GM23338 (cell line): Measurements from ENCODE around the gene KIRREL3. TPM values are rescaled to one million over a fixed set of nuclear protein-coding genes. Genes with fewer than 3 reads are reported as not detected.

Experiments
- ATAC-seq: fragments of 200-7000 bp; cut with Tn5 transposase; 3 replicates; pipeline ENCODE4 v1.9.1; 2020
- DNase-seq: peaks from one replicate; pipeline ENCODE4 v3.0.0-alpha.2; 2015; ENCODE audit warnings: low spot score
- H2AFZ ChIP-seq: fragments of 200-600 bp; sonication (generic); 2 replicates; pipeline ENCODE4 v1.8.0; 2016; ENCODE audit warnings: antibody characterized with exemption, mild to moderate bottlenecking, moderate library complexity
- H3F3A ChIP-seq: fragments of 200-600 bp; sonication (generic); replicated peaks from 2 replicates; pipeline ENCODE4 v1.8.0; 2017; ENCODE audit warnings: antibody characterized with exemption, mixed run types, low read depth
- H3K27ac ChIP-seq: fragments of 200-600 bp; sonication (generic); 2 replicates; pipeline ENCODE4 v1.6.1; 2016; ENCODE audit warnings: low read depth
- H3K27me3 ChIP-seq: fragments of 200-600 bp; sonication (generic); 2 replicates; pipeline ENCODE4 v1.8.0; 2016; ENCODE audit warnings: mild to moderate bottlenecking, mixed run types, moderate library complexity; ENCODE audit not compliant: insufficient read depth
- H3K36me3 ChIP-seq: fragments of 200-600 bp; sonication (generic); 2 replicates; pipeline ENCODE4 v1.8.0; 2016; ENCODE audit warnings: mild to moderate bottlenecking; ENCODE audit not compliant: insufficient read depth
- H3K4me1 ChIP-seq: fragments of 200-600 bp; sonication (generic); 2 replicates; pipeline ENCODE4 v1.8.0; 2016; ENCODE audit warnings: mild to moderate bottlenecking, moderate library complexity; ENCODE audit not compliant: insufficient read depth
- H3K4me2 ChIP-seq: fragments of 200-600 bp; sonication (generic); 2 replicates; pipeline ENCODE4 v1.7.1; 2017; ENCODE audit warnings: mixed run types
- H3K4me3 ChIP-seq: fragments of 200-600 bp; sonication (generic); 2 replicates; pipeline ENCODE4 v1.6.1; 2016; ENCODE audit warnings: mixed run types
- H3K79me2 ChIP-seq: fragments of 200-600 bp; sonication (generic); replicated peaks from 2 replicates; pipeline ENCODE4 v1.8.0; 2017; ENCODE audit warnings: mild to moderate bottlenecking; ENCODE audit not compliant: insufficient read depth
- H3K9me2 ChIP-seq: fragments of 200-600 bp; sonication (generic); 2 replicates; pipeline ENCODE4 v1.8.0; 2017; ENCODE audit not compliant: insufficient read depth
- H4K20me1 ChIP-seq: fragments of 200-600 bp; sonication (generic); replicated peaks from 2 replicates; pipeline ENCODE4 v1.8.0; 2017; ENCODE audit warnings: mild to moderate bottlenecking; ENCODE audit not compliant: insufficient read depth
- H3K27ac Mint-ChIP-seq: 2 replicates; pipeline ENCODE4 v1.8.0; 2020; ENCODE audit warnings: inconsistent platforms, mild to moderate bottlenecking, moderate library complexity, mixed read lengths
- H3K27me3 Mint-ChIP-seq: 3 replicates; pipeline ENCODE4 v1.8.0; 2022; ENCODE audit warnings: low read depth, mild to moderate bottlenecking, moderate library complexity, mixed read lengths, inconsistent platforms; ENCODE audit not compliant: insufficient read depth, poor library complexity
- H3K36me3 Mint-ChIP-seq: 3 replicates; pipeline ENCODE4 v1.8.0; 2021; ENCODE audit warnings: low read depth, mild to moderate bottlenecking, inconsistent platforms, moderate library complexity, mixed read lengths
- H3K4me1 Mint-ChIP-seq: 3 replicates; pipeline ENCODE4 v1.8.0; 2020; ENCODE audit warnings: mild to moderate bottlenecking, inconsistent platforms, mixed read lengths
- H3K4me3 Mint-ChIP-seq: 3 replicates; pipeline ENCODE4 v1.8.0; 2021; ENCODE audit warnings: moderate library complexity, mild to moderate bottlenecking, inconsistent platforms, mixed read lengths
- H3K9me3 Mint-ChIP-seq: 3 replicates; pipeline ENCODE4 v1.8.0; 2020; ENCODE audit warnings: moderate library complexity, mild to moderate bottlenecking, inconsistent platforms, mixed read lengths
- CREB1 ChIP-seq: fragments of 250-450 bp; sonication (Bioruptor Pico); IDR thresholded peaks from 2 replicates; pipeline ENCODE4 v1.5.0; 2020; ENCODE audit warnings: low read depth, mild to moderate bottlenecking, moderate library complexity
- CTCF ChIP-seq, 2 experiments: fragments of 200-600 bp in 1 of 2; sonication (generic) in 1 of 2; conservative IDR thresholded peaks; 2 replicates each; pipeline versions ENCODE4 v1.5.1 to v1.6.1; 2016 to 2017; ENCODE audit warnings: antibody characterized with exemption in 2 of 2, low read depth in 2 of 2, mild to moderate bottlenecking in 2 of 2, moderate library complexity in 1 of 2
- ETS1 ChIP-seq: IDR thresholded peaks from 2 replicates; pipeline ENCODE4 v1.6.1; 2016; ENCODE audit warnings: antibody characterized with exemption
- EZH2 ChIP-seq: fragments of 200-600 bp; sonication (generic); IDR thresholded peaks from one replicate; pipeline ENCODE4 v1.8.0; 2017; ENCODE audit warnings: antibody characterized with exemption, mild to moderate bottlenecking, low read depth; ENCODE audit not compliant: unreplicated experiment
- EZH2phosphoT487 ChIP-seq: fragments of 200-600 bp; sonication (generic); IDR thresholded peaks from one replicate; pipeline ENCODE4 v1.8.1; 2018; ENCODE audit warnings: antibody characterized with exemption; ENCODE audit not compliant: unreplicated experiment
- NANOG ChIP-seq: IDR thresholded peaks from 2 replicates; pipeline ENCODE4 v1.6.1; 2016; ENCODE audit warnings: antibody characterized with exemption, borderline replicate concordance
- POLR2AphosphoS5 ChIP-seq: IDR thresholded peaks from 2 replicates; pipeline ENCODE4 v1.6.1; 2016; ENCODE audit warnings: antibody characterized with exemption, low read depth
- ZNF331 ChIP-seq: fragments of 250-450 bp; sonication (Bioruptor Pico); IDR thresholded peaks from 2 replicates; pipeline ENCODE4 v1.5.0; 2020; ENCODE audit warnings: low read depth, mild to moderate bottlenecking, moderate library complexity
- ZNF462 ChIP-seq: fragments of 250-450 bp; sonication (Bioruptor Pico); IDR thresholded peaks from 2 replicates; pipeline ENCODE4 v1.5.0; 2020; ENCODE audit warnings: mild to moderate bottlenecking, moderate library complexity
- polyA plus RNA-seq: library from polyadenylated mRNA; unstranded; fragments of >200 nt; fragmentation: Nextera tagmentation; extraction: Ambion mirVana; gene quantifications from 2 replicates; pipeline ENCODE4 v1.2.1, GENCODE V29; 2016
- total RNA-seq: library from RNA; depleted of rRNA; stranded (reverse); fragments of >200 nt; shearing (Covaris generic); gene quantifications from 2 replicates; pipeline ENCODE4 v1.2.3, GENCODE V29; 2014

The KIRREL3 gene
- total and polyA plus RNA-seq, 2 experiments from 2014 or later = 0.13 to 1.5 TPM

- peaks cover 8% of the 10 kb centered on the region for H3K4me1 Mint-ChIP-seq
- Histone ChIP-seq H3K4me1 (peaks cover 11% of the 10 kb centered on the region; the same call in 1 of the 2 replicates), H3K27me3 (0 out of 2 replicates have a peak, but pooled peaks cover 3% of the 10 kb centered on the region), H3K9me2 (no peaks in the 10 kb centered on the region), H4K20me1 (no peaks in the 10 kb centered on the region), H3K36me3 (no peaks in the 10 kb centered on the region), H3K79me2 (no peaks in the 10 kb centered on the region), H3K27ac (no peak overlapping the region), H2AFZ (no peak overlapping the region), H3F3A (0 out of 2 replicates have a peak, but pooled peaks cover 3% of the 10 kb centered on the region), H3K4me2 (no peak overlapping the region), H3K4me3 (no peak overlapping the region)
- ATAC-seq (no peak), DNase-seq (no peak)
- H3K36me3 Mint-ChIP-seq = peaks cover 9% of the 10 kb centered on the region; the same call in 2 of the 3 replicates
- no peaks in the 10 kb centered on the region for H3K9me3 Mint-ChIP-seq
- TF ChIP-seq EZH2 = no peak
- no peak for TF ChIP-seq CREB1 (CRISPR knock-in tag)
- no peak for TF ChIP-seq CTCF (conservative IDR thresholded peaks at IDR 0.05; ENCODE audit: low read depth in 2 of 2)
- no peak for TF ChIP-seq EZH2phosphoT487
- no peak for TF ChIP-seq NANOG
- H3K27ac Mint-ChIP-seq = no peak overlapping the region
- H3K27me3 Mint-ChIP-seq = peaks cover 12% of the 10 kb centered on the region
- no peak overlapping the region for H3K4me3 Mint-ChIP-seq
These were observed 585.4 kb downstream of the KIRREL3 start for GRCh38 chr11:126415128-126415527.

GRCh38 chr11:126414615-126415014 lies 586.0 kb downstream of the KIRREL3 start:
- no peaks in the 10 kb centered on the region for H3K9me2 ChIP-seq
- H3K9me3 Mint-ChIP-seq = no peaks in the 10 kb centered on the region
- H2AFZ ChIP-seq = no peak overlapping the region
- peaks cover 10% of the 10 kb centered on the region for H3K36me3 Mint-ChIP-seq
- DNase-seq = no peak
- no peak overlapping the region for H3K4me3 Mint-ChIP-seq
- H3K4me3 ChIP-seq = no peak overlapping the region
- no peaks in the 10 kb centered on the region for H3K36me3 ChIP-seq
- TF ChIP-seq NANOG (no peak), CREB1 (CRISPR knock-in tag) (no peak), ETS1 (no peak), EZH2 (no peak), CTCF (conservative IDR thresholded peaks at IDR 0.05; ENCODE audit: low read depth in 2 of 2) (no peak), EZH2phosphoT487 (no peak), ZNF331 (CRISPR knock-in tag) (no peak), ZNF462 (CRISPR knock-in tag) (no peak), POLR2AphosphoS5 (no peak)
- H3K27me3 Mint-ChIP-seq = peaks cover 12% of the 10 kb centered on the region
- no peak overlapping the region for H3K27ac ChIP-seq
- no peaks in the 10 kb centered on the region for H3K79me2 ChIP-seq
- no peak overlapping the region for H3K27ac Mint-ChIP-seq
- ATAC-seq = no peak
- H3K4me2 ChIP-seq = no peak overlapping the region
- H3K4me1 ChIP-seq = peaks cover 11% of the 10 kb centered on the region; the same call in 1 of the 2 replicates
- 0 out of 2 replicates have a peak, but pooled peaks cover 3% of the 10 kb centered on the region for H3K27me3 ChIP-seq
- 0 out of 2 replicates have a peak, but pooled peaks cover 3% of the 10 kb centered on the region for H3F3A ChIP-seq
- H4K20me1 ChIP-seq = no peaks in the 10 kb centered on the region
- H3K4me1 Mint-ChIP-seq = peaks cover 8% of the 10 kb centered on the region
